OCI-LY3 (cell line): Measurements from ENCODE around the gene BTRC.

ENCODE experiments used
- H2AFZ ChIP-seq: fragments of 200-600, 300-600 bp; shearing (Covaris generic); 2 replicates; pipeline ENCODE4 v1.6.0; 2014; ENCODE audit warnings: antibody characterized with exemption, low read depth, low read length
- H3K27ac ChIP-seq: fragments of 200-600, 300-600 bp; sonication (generic); 2 replicates; pipeline ENCODE4 v1.5.1; 2014; ENCODE audit warnings: mild to moderate bottlenecking, low read length, moderate library complexity, mixed read lengths
- H3K27me3 ChIP-seq: fragments of 200-600, 300-600 bp; sonication (generic); 2 replicates; pipeline ENCODE4 v1.6.1; 2014; ENCODE audit warnings: low read depth, low read length, mixed read lengths
- H3K36me3 ChIP-seq: fragments of 200-600, 300-600 bp; sonication (generic); replicated peaks from 2 replicates; pipeline ENCODE3; 2014; ENCODE audit warnings: low read depth, low read length, mixed read lengths
- H3K4me1 ChIP-seq: fragments of 300-600, 200-600 bp; sonication (generic); 2 replicates; pipeline ENCODE4 v1.6.1; 2014; ENCODE audit warnings: low read length, mixed read lengths
- H3K4me2 ChIP-seq: fragments of 200-600, 300-600 bp; sonication (generic); 2 replicates; pipeline ENCODE4 v1.6.1; 2014; ENCODE audit warnings: low read length, mixed read lengths
- H3K4me3 ChIP-seq: fragments of 300-600, 200-600 bp; sonication (generic); 2 replicates; pipeline ENCODE4 v1.5.1; 2014; ENCODE audit warnings: antibody characterized with exemption, mild to moderate bottlenecking, low read length, moderate library complexity
- H3K79me2 ChIP-seq: fragments of 300-600, 200-600 bp; shearing (Covaris generic); 2 replicates; pipeline ENCODE4 v1.6.1; 2014; ENCODE audit warnings: mild to moderate bottlenecking, low read length, mixed read lengths
- H3K9ac ChIP-seq: fragments of 300-600, 200-600 bp; shearing (Covaris generic); 2 replicates; pipeline ENCODE4 v1.6.0; 2014; ENCODE audit warnings: mild to moderate bottlenecking, low read length, moderate library complexity
- H3K9me3 ChIP-seq: fragments of 200-600, 300-600 bp; shearing (Covaris generic); 2 replicates; pipeline ENCODE4 v1.6.1; 2014; ENCODE audit warnings: low read length, mixed read lengths; ENCODE audit not compliant: insufficient read depth
- H4K20me1 ChIP-seq: fragments of 200-600, 300-600 bp; sonication (generic); 2 replicates; pipeline ENCODE4 v1.6.1; 2016; ENCODE audit warnings: low read length, mixed read lengths; ENCODE audit not compliant: insufficient read depth
- CTCF ChIP-seq: fragments of 200-600, 300-600 bp; sonication (generic); IDR thresholded peaks from 2 replicates; pipeline ENCODE4 v1.5.1; 2014; ENCODE audit warnings: antibody characterized with exemption, low read length, low read depth
- EZH2phosphoT487 ChIP-seq: fragments of 200-600 bp; shearing (Covaris generic); IDR thresholded peaks from 2 replicates; pipeline ENCODE4 v1.6.1; 2018; ENCODE audit warnings: antibody characterized with exemption, mixed run types, low read depth

Gene BTRC

GRCh38 chr10:101310529-101311184 is 43.3 kb upstream of the BTRC start:
- H3K36me3 ChIP-seq, result no peaks in the 10 kb centered on the region
- H4K20me1 ChIP-seq, result no peaks in the 10 kb centered on the region
- H3K4me3 ChIP-seq, result no peak overlapping the region
- H3K27me3 ChIP-seq, result no peaks in the 10 kb centered on the region
- no peaks in the 10 kb centered on the region for H3K9me3 ChIP-seq
- H2AFZ ChIP-seq, result no peak overlapping the region
- no peaks in the 10 kb centered on the region for H3K4me1 ChIP-seq
- H3K4me2 ChIP-seq, result no peak overlapping the region
- H3K79me2 ChIP-seq, result no peaks in the 10 kb centered on the region
- TF ChIP-seq EZH2phosphoT487 (no peak), CTCF (no peak)
- H3K9ac ChIP-seq, result no peak overlapping the region
- H3K27ac ChIP-seq, result no peak overlapping the region

- Histone ChIP-seq H3K27ac (no peak overlapping the region), H3K4me3 (no peak overlapping the region), H3K9ac (no peak overlapping the region)
Measured at GRCh38 chr10:101311185-101312066, 42.5 kb upstream of the BTRC start.

GRCh38 chr10:101319241-101319915 is 34.6 kb upstream of the BTRC start:
- Histone ChIP-seq H3K4me1 (no peaks in the 10 kb centered on the region), H3K36me3 (no peaks in the 10 kb centered on the region), H4K20me1 (no peaks in the 10 kb centered on the region), H3K27me3 (no peaks in the 10 kb centered on the region), H3K79me2 (no peaks in the 10 kb centered on the region), H3K9me3 (no peaks in the 10 kb centered on the region), H3K4me3 (no peak overlapping the region), H3K4me2 (no peak overlapping the region), H3K9ac (no peak overlapping the region), H2AFZ (no peak overlapping the region), H3K27ac (no peak overlapping the region)
- TF ChIP-seq EZH2phosphoT487 (no peak), CTCF (no peak)

More at GRCh38 chr10:101311185-101312066, 42.5 kb upstream of the BTRC start:
- Histone ChIP-seq H3K4me1 (no peaks in the 10 kb centered on the region), H3K27me3 (no peaks in the 10 kb centered on the region), H2AFZ (no peak overlapping the region), H4K20me1 (no peaks in the 10 kb centered on the region), H3K79me2 (no peaks in the 10 kb centered on the region), H3K36me3 (no peaks in the 10 kb centered on the region), H3K9me3 (no peaks in the 10 kb centered on the region), H3K4me2 (no peak overlapping the region)
- TF ChIP-seq CTCF, result no peak
- TF ChIP-seq EZH2phosphoT487, result no peak

GRCh38 chr10:101321073-101321472 is 32.9 kb upstream of the BTRC start:
- no peak overlapping the region for H3K4me3 ChIP-seq
- no peaks in the 10 kb centered on the region for H3K4me1 ChIP-seq
- no peak overlapping the region for H3K27ac ChIP-seq

More at GRCh38 chr10:101321073-101321472, 32.9 kb upstream of the BTRC start:
- Histone ChIP-seq H3K79me2 (no peaks in the 10 kb centered on the region), H2AFZ (no peak overlapping the region), H3K27me3 (no peaks in the 10 kb centered on the region), H3K9me3 (no peaks in the 10 kb centered on the region), H4K20me1 (no peaks in the 10 kb centered on the region), H3K4me2 (no peak overlapping the region), H3K9ac (no peak overlapping the region), H3K36me3 (no peaks in the 10 kb centered on the region)
- TF ChIP-seq CTCF (no peak), EZH2phosphoT487 (no peak)
